Measurements from ENCODE around the gene PYDC1.
A peak's percentile ranks its signal among the peaks of the same experiment; 100 is the strongest.
"Not testable (repeated sequence)": the region's sequence is repeated elsewhere in the genome, so short reads cannot be mapped to it uniquely, and the experiment has no call there.

The PYDC1 gene

GRCh38 chr16:31181102-31181830, 35.7 kb downstream of the PYDC1 start:
- TF ChIP-seq, protein P1, sequence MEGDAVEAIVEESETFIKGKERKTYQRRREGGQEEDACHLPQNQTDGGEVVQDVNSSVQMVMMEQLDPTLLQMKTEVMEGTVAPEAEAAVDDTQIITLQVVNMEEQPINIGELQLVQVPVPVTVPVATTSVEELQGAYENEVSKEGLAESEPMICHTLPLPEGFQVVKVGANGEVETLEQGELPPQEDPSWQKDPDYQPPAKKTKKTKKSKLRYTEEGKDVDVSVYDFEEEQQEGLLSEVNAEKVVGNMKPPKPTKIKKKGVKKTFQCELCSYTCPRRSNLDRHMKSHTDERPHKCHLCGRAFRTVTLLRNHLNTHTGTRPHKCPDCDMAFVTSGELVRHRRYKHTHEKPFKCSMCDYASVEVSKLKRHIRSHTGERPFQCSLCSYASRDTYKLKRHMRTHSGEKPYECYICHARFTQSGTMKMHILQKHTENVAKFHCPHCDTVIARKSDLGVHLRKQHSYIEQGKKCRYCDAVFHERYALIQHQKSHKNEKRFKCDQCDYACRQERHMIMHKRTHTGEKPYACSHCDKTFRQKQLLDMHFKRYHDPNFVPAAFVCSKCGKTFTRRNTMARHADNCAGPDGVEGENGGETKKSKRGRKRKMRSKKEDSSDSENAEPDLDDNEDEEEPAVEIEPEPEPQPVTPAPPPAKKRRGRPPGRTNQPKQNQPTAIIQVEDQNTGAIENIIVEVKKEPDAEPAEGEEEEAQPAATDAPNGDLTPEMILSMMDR (IDR thresholded peaks at IDR 0.05): no peak
- Histone ChIP-seq H3K4me1 (peaks cover 0 to 39% (median 37%) of the 10 kb centered on the region in 4 donors), H3K27me3 (no peaks in the 10 kb centered on the region), H3K4me3 (peak overlapping the region; percentile 78 to 100), H3K36me3 (peaks cover 32 to 39% (median 39%) of the 10 kb centered on the region in 3 donors), H3K27ac (peak overlapping the region; percentile 95 to 100), H3K9me3 (no peaks in the 10 kb centered on the region)
- peak; percentile 52 to 73 for DNase-seq
- intact Hi-C loops (cut with DNase I; ENCODE audit: low total_unique reads): loop anchor here (10.0 kb wide), 1 partner anchor 324 kb away; the partner anchor contains the start of gene RUSF1

DNA sequence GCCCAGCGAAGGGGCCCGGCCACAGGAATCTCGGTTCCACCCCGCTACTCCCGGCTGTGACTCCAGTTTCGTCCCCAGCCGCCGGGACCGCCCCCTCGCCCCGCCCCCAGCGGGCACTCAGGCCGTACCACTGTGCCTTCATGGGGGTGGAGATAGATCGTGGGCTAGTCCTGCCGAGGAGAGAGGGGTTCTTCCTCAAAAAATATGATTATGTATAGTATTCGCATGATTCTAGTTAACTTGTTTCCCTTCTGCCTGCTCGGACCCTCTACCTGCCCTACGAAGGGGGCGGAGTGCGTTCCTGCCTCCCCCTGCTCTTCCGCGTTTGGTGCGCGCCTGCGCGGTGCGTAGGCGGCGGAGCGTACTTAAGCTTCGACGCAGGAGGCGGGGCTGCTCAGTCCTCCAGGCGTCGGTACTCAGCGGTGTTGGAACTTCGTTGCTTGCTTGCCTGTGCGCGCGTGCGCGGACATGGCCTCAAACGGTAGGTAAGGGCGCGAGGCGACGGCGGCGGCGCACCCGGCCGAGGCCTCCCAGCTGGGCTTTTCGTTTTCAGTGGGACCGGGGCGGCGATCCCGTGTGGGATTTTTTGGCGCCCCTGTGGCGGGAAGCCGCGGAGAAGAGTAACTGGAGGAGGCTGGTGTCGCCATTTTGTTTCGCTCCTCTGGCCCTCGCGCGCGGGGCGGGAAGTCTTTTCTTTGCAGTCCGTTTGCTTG, 37.0 kb downstream of the PYDC1 start, which contains the start of gene FUS:
TSS of gene FUS (plus strand) at position 393 of the 713 bp plus-strand sequence. CDS start at position 469, 76 bp downstream.
- peak; percentile 89 to 94 for DNase-seq
- intact Hi-C loops (cut with DNase I; ENCODE audit: low total_unique reads): loop anchor here (10.0 kb wide), 1 partner anchor 325 kb away; the partner anchor contains the start of gene RUSF1
- H3K9me3 ChIP-seq: no peaks in the 10 kb centered on the region
- TF ChIP-seq, protein P1 (IDR thresholded peaks at IDR 0.05): peak in 1 of 2 experiments; percentile 16
- H3K36me3 ChIP-seq: peaks cover 19 to 26% (median 26%) of the 10 kb centered on the region in 3 donors
- peak within 1 kb of the TSS; percentile 95 to 100 for H3K27ac ChIP-seq
- peak within 1 kb of the TSS; percentile 78 to 100 for H3K4me3 ChIP-seq
- peaks cover 0 to 39% (median 37%) of the 10 kb centered on the region in 4 donors for H3K4me1 ChIP-seq
- H3K27me3 ChIP-seq: no peaks in the 10 kb centered on the region

- intact Hi-C loops (cut with DNase I; ENCODE audit: low total_unique reads): no loop called here
- Histone ChIP-seq H3K27me3 (no peaks in the 10 kb centered on the region), H3K4me3 (peak overlapping the region; percentile 78 to 100), H3K36me3 (peaks cover 13 to 20% (median 20%) of the 10 kb centered on the region in 3 donors), H3K9me3 (no peaks in the 10 kb centered on the region), H3K27ac (peak overlapping the region; percentile 95 to 100), H3K4me1 (peaks cover 0 to 39% (median 37%) of the 10 kb centered on the region in 4 donors)
- TF ChIP-seq, protein P1 (IDR thresholded peaks at IDR 0.05): no peak
- DNase-seq: no peak
Observed at GRCh38 chr16:31179219-31179746, 37.7 kb downstream of the PYDC1 start.

DNA sequence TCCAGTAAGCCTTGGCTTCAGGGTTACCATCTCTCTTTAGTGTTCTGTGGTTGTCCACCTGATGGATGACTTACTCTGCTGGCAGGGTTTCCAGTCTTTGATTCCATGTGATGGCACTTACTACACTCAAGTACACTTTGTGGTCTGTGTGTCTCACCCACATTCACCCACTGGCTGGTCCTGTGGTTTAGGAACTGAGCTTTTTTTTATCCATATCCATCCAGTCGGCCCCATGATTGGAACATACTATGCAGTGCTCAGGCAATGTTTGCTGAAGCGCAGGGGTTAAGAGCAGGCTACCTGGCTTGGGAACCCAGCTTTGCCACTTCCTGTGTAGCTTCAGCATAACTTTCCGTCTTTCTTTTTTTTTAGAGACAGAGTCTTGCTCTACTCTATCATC, 39.8 kb downstream of the PYDC1 start:
- Histone ChIP-seq H3K27me3 (no peaks in the 10 kb centered on the region), H3K27ac (no peak overlapping the region), H3K9me3 (no peaks in the 10 kb centered on the region), H3K36me3 (no peaks in the 10 kb centered on the region), H3K4me3 (no peak overlapping the region), H3K4me1 (peaks cover 0 to 22% (median 17%) of the 10 kb centered on the region in 4 donors)
- intact Hi-C loops (cut with DNase I; ENCODE audit: low total_unique reads): no loop called here
- DNase-seq: no peak
- TF ChIP-seq, protein P1 (IDR thresholded peaks at IDR 0.05): no peak

DNA sequence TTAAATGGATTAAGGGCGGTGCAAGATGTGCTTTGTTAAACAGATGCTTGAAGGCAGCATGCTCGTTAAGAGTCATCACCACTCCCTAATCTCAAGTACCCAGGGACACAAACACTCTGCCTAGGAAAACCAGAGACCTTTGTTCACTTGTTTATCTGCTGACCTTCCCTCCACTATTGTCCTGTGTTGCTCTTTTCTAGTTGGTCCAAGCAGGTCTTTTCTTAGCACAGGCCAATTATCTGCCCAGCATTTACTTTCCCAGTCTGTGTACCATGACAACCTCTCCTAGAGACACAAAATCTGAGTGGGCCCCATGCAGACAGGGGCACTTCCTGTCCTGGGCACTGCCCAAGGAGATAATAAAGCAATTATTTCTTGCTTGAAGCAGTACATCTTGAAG, 46.9 kb downstream of the PYDC1 start:
- intact Hi-C loops (cut with DNase I; ENCODE audit: low total_unique reads); DNase-seq; H3K27me3 ChIP-seq; H3K9me3 ChIP-seq; H3K27ac ChIP-seq; H3K4me1 ChIP-seq; H3K36me3 ChIP-seq; H3K4me3 ChIP-seq: not testable (repeated sequence)

All from tibial artery (tissue), 4 donors.